ENCODE measurements around the gene PDIA4. TPM values are rescaled to one million over a fixed set of nuclear protein-coding genes. Genes with fewer than 3 reads are reported as not detected.

PDIA4 gene
- total RNA-seq, 2 experiments from 2014 or later, result 72.6 to 75.7 TPM

GRCh38 chr7:149053384-149053783, 25.1 kb upstream of the PDIA4 start:
- H3K4me3 Mint-ChIP-seq, result no peak overlapping the region
- no peak for DNase-seq
- no peaks in the 10 kb centered on the region for H3K27me3 Mint-ChIP-seq
- ChIA-PET POLR2A (no interaction called here), CTCF (interaction anchor here (1.7 kb wide), 1 partner anchor 12 kb away, joined by 7 read pairs; no protein-coding TSS in a partner anchor)
- H3K9me3 Mint-ChIP-seq, result no peaks in the 10 kb centered on the region
- H3K27ac Mint-ChIP-seq, result no peak overlapping the region
- ATAC-seq, result no peak
- no peaks in the 10 kb centered on the region for H3K36me3 Mint-ChIP-seq (ENCODE audit: low read depth)
- intact Hi-C loops (cut with micrococcal nuclease), result no loop called here
- H3K4me1 Mint-ChIP-seq (ENCODE audit: low read depth), result no peaks in the 10 kb centered on the region
- TF ChIP-seq CTCF (IDR thresholded peaks at IDR 0.05), result no peak

- H3K4me3 Mint-ChIP-seq, result no peak overlapping the region
- CTCF ChIA-PET, result interaction anchor here (0.6 to 1.4 kb wide), 2 partner anchors 15 to 71 kb away, joined by 4 to 5 read pairs; no protein-coding TSS in a partner anchor
- POLR2A ChIA-PET, result no interaction called here
- ATAC-seq (no peak), DNase-seq (no peak)
- no peaks in the 10 kb centered on the region for H3K36me3 Mint-ChIP-seq (ENCODE audit: low read depth)
- no peaks in the 10 kb centered on the region for H3K4me1 Mint-ChIP-seq (ENCODE audit: low read depth)
- no peak for TF ChIP-seq CTCF (IDR thresholded peaks at IDR 0.05)
- no peak overlapping the region for H3K27ac Mint-ChIP-seq
- intact Hi-C loops (cut with micrococcal nuclease), result no loop called here
- H3K9me3 Mint-ChIP-seq, result no peaks in the 10 kb centered on the region
- no peaks in the 10 kb centered on the region for H3K27me3 Mint-ChIP-seq
Measured at GRCh38 chr7:149050941-149051340, 22.6 kb upstream of the PDIA4 start.

GRCh38 chr7:149048805-149049204, 20.5 kb upstream of the PDIA4 start:
- POLR2A ChIA-PET, result interaction anchor here (0.6 kb wide), 1 partner anchor 11 kb away, joined by 3 read pairs; no protein-coding TSS in a partner anchor
- intact Hi-C loops (cut with micrococcal nuclease), result no loop called here
- CTCF ChIA-PET, result interaction anchor here (0.7 to 1.7 kb wide), 3 partner anchors 17 to 43 kb away, joined by 3 to 16 read pairs (median 5); no protein-coding TSS in a partner anchor
- Mint-ChIP-seq H3K9me3 (no peaks in the 10 kb centered on the region), H3K27ac (no peak overlapping the region), H3K4me1 (ENCODE audit: low read depth) (no peaks in the 10 kb centered on the region), H3K36me3 (ENCODE audit: low read depth) (no peaks in the 10 kb centered on the region), H3K27me3 (no peaks in the 10 kb centered on the region), H3K4me3 (no peak overlapping the region)
- no peak for ATAC-seq
- no peak for DNase-seq
- no peak for TF ChIP-seq CTCF (IDR thresholded peaks at IDR 0.05)

GRCh38 chr7:149046416-149046815, 18.1 kb upstream of the PDIA4 start:
- no peak for ATAC-seq
- TF ChIP-seq CTCF (IDR thresholded peaks at IDR 0.05), result no peak
- H3K4me1 Mint-ChIP-seq (ENCODE audit: low read depth), result no peaks in the 10 kb centered on the region
- ChIA-PET CTCF (interaction anchor here (1.0 to 1.8 kb wide), 2 partner anchors 20 to 41 kb away, joined by 4 to 6 read pairs; no protein-coding TSS in a partner anchor), POLR2A (no interaction called here)
- no peak for DNase-seq
- H3K36me3 Mint-ChIP-seq (ENCODE audit: low read depth), result no peaks in the 10 kb centered on the region
- no peaks in the 10 kb centered on the region for H3K9me3 Mint-ChIP-seq
- H3K4me3 Mint-ChIP-seq, result no peak overlapping the region
- intact Hi-C loops (cut with micrococcal nuclease), result no loop called here
- H3K27me3 Mint-ChIP-seq, result no peaks in the 10 kb centered on the region
- no peak overlapping the region for H3K27ac Mint-ChIP-seq

GRCh38 chr7:149043936-149044335, 15.6 kb upstream of the PDIA4 start:
- DNase-seq (no peak), ATAC-seq (no peak)
- ChIA-PET CTCF (interaction anchor here (0.9 kb wide), 1 partner anchor 22 kb away, joined by 3 read pairs; no protein-coding TSS in a partner anchor), POLR2A (interaction anchor here (1.1 kb wide), 1 partner anchor 23 kb away, joined by 3 read pairs; no protein-coding TSS in a partner anchor)
- Mint-ChIP-seq H3K9me3 (no peaks in the 10 kb centered on the region), H3K27ac (no peak overlapping the region), H3K36me3 (ENCODE audit: low read depth) (no peaks in the 10 kb centered on the region), H3K27me3 (no peaks in the 10 kb centered on the region), H3K4me1 (ENCODE audit: low read depth) (no peaks in the 10 kb centered on the region), H3K4me3 (no peak overlapping the region)
- intact Hi-C loops (cut with micrococcal nuclease), result no loop called here
- TF ChIP-seq CTCF (IDR thresholded peaks at IDR 0.05), result no peak
